HG03139 (cell line): ENCODE results near the gene CDKN1A.
"Not testable (repeated sequence)": the region's sequence is repeated elsewhere in the genome, so short reads cannot be mapped to it uniquely, and the experiment has no call there.

Source experiments
- ATAC-seq: cut with Tn5 transposase; IDR thresholded peaks from one replicate; pipeline ENCODE4 v1.9.1; 2021; ENCODE audit not compliant: unreplicated experiment

Gene CDKN1A

DNA sequence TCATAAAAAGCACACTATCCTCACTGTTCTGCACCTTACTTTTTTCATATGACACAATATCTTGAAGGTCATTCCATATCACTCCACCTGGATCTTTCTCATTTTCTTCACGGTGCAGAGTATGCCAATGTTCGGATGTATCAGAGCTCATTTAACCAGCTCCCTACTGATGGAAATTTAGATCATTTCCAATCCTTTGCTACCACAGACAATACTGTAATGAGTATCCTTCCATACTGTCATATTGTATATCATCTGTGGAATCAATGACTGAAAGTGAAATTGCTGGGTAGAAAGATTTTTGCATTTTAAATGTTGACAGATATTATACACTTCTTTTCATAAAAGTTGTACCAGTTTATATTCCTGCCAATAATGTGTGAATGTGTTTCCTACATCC, 16.9 kb downstream of the CDKN1A start:
- ATAC-seq = no peak

DNA sequence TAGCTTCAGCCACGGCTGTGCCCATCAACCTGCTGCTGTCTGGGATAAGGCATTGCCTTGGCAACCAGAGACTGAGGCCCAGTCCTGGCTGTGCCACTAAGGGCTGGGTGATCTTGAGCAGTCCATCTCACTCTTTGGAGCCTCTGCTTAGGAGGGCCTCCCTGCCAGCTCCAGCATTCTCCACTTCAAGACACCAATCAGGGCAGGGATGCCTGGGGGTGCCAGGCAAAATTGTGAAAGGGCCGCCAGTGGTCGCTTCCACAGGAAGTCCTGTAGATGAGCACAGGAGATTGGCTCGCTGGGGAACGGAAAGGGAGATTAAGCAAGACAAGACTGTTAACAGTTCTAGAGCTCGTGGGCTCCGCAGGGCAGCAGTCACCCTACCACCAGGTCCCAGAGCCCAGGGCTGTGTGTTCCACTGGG, 19.0 kb downstream of the CDKN1A start, which contains the start of gene RAB44:
RAB44 (plus strand) TSS at position 346 of the 423 bp plus-strand sequence. CDS start 6,410 bp downstream, outside the sequence.
- no peak for ATAC-seq

DNA sequence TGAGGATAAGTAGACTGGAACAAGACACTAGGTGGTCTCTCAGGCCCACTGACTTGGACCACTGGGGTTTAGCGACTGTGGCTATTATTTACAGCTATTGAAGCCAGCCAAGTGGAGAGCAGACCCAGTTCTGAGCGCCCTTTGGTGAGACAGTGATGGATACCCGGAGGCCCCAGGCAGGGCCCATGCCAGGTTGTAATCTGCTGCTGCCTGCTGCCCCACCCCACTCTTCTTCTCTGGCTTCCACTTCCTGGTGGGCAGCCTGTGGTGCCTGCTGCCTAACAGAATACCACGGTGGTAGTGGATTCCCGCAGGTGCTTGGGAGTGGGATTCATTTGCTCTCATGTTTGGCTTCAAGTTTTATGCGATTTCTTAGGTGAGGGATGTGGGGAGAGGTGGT, 19.7 kb downstream of the CDKN1A start:
- ATAC-seq = no peak

DNA sequence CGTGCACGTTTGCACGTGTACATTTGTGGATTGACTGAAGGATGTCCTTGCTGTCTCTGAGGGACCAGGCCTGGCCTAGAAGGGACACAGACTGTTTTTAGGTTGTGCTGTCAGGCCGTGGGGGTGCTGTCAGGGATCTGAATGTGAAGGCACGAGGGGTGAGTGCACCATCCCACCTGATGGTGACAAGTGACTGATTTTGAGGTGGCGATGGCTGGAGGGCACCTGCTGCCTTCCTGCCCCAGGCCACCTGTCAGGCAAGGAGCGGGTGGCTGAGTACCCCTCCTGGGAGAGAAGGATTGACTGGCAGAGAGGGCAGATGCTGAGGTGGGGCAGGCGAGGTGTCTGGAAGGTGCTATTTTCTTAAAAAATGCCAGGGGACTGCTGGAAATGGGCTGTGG, 20.4 kb downstream of the CDKN1A start:
- no peak for ATAC-seq

DNA sequence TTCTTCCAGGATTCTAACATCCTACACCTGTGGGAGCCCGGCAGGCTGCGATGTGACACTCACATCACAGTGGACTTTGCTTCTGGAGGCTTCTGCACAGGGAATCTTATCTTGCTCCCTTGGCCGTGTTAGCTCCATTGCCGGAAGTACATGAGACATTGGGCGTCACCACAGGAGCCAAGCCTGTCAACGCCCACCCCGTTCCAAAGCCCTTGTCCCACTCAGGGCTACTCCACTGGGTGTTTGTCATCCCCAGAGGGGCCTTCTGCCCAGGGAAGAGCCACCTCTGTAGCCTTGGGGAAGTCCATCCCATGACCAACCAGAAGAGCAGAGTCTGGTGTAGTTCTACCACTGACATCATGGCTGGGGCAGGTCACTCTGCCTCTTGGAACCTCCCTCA, 20.8 kb downstream of the CDKN1A start:
- no peak for ATAC-seq

DNA sequence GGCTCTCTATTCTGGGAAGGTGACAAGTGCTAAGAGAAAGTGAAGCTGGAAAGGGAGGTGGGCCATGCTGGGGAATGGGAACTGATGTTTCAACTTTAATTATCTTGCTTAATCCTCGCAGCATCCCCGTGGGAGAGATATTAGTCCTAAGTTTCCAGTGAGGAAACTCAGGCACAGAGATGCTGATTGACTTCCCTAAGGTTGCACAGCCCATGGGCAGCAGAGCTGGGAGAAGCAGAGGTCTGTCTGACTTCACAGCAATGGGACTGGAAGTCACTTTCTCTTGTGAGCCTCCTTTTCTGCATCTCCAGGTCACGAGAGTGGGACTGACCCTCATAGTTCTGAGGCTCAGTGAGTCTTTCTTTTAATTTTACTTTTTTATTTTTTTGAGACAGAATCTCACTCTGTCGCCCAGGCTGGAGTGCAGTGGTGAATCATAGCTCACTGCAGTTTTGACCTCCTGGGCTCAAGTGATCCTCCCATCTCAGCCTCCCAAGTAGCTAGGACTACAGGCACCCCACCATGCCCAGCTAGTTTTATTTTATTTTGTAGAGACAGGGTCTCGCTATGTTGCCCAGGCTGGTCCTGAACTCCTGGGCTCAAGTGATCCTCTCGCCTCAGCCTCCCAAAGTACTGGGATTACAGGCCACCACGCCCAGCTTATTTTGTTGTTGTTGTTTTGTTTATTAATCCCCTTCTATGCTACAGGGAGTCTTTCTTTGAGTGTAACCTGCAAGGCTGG, 21.7 kb downstream of the CDKN1A start:
- ATAC-seq = no peak

DNA sequence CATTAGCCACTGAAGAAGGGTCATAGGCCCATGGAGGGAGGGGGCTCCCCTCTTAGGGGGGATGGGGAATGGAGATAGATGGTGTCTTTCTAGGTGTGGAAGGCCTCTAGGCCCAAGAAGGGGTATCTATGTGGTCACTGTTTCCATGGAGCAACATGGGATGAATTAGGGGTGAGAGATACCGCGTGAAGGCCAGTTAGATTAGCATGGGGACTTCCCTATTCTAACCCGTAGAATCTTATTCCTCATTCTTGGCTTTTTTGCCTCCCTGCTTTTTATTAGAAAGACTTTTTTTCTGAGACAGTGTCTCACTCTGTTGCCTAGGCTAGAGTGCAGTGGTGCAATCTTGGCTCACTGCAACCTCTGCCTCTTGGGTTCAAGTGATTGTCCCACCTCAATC, 22.3 kb downstream of the CDKN1A start:
- no peak for ATAC-seq

DNA sequence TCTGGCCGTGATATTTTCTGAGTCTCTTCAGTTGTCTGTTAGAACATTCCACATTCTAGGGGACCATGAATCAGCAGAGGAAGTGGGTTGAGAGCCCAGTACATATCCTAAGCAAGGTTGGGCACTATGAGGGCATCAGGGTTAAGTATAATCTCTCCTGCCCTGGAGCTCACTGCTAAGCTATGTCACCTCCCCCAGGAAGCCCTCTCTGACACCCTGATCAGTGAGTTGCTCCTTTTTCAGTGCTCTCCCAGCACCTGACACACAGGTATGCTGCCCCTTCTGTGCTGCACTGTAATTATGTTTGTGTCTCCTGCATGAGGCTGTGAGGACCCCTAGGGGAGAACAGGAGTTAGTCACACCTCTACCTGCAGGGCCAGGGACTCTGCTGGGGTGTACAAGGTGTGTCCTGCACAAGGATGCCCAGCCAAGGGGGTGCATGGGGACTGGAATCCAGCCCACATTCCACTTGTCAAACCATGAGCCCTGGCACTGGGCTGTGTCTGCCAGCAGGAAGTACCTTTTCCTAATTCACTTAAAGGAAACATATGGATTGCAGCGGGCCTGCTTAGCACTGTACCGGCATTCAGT, 23.0 kb downstream of the CDKN1A start:
- ATAC-seq = no peak

DNA sequence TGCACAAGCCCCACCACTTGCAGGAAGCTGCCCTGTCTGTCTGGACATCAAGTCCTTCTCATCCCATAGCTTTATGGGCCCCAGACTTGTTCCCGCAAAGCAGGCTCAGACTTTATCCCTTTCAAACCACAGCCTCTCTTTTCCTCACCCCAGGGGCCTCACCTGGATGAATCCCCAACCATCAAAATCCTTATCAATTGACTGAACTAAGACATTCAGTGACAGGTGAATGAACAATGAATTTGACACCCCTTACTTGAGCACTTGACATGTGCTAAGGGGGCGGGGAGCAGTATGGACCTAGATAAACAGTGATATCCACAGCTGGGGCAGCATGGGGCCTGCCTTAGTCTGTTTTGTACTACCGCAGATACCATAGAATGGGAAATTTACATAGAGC, 24.1 kb downstream of the CDKN1A start:
- ATAC-seq = no peak

DNA sequence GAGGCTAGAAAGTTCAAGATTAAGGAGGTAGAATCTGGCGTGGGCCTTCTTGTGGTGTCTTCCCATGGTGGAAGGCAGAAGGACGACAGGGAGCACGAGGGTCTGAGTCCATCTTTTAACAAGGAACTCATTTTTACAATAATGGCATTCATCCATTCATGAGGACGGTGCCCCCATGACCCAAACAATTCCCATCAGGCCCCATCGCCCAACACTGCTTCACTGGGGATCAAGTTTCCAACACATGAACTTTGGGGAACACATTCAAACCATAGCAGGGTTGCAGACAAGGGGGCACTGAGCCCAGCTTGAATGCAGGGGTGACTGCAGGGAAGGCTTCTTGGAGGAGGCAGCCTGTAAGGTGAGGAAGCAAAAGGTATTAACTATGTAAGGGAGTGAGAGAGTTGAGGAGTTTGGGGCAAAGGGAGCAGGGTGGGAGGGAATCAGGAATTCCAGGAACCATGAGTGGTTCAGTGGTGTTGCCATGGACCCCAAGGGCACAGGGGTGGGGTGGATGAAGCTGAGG, 24.6 kb downstream of the CDKN1A start:
- ATAC-seq = no peak

DNA sequence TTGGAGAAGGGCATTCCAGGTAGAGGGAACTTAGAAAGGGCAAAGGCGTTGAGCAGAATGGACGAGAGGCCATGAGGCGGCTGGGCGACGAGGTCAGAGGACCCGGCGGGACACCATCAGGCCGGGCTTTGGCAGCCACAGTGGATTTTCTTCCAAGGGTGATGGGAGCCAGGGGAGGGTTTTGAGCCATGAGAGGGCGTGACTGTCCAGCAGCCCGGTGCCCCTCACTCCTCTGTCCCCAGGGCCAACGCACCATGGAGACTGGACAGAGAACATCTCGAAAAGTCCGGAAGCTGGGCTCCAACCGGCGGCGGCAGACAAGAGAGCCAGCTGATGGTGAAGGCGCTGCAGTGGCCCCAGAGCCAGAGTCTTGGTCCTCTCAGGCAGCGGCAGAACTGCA, 25.5 kb downstream of the CDKN1A start:
- ATAC-seq = no peak

DNA sequence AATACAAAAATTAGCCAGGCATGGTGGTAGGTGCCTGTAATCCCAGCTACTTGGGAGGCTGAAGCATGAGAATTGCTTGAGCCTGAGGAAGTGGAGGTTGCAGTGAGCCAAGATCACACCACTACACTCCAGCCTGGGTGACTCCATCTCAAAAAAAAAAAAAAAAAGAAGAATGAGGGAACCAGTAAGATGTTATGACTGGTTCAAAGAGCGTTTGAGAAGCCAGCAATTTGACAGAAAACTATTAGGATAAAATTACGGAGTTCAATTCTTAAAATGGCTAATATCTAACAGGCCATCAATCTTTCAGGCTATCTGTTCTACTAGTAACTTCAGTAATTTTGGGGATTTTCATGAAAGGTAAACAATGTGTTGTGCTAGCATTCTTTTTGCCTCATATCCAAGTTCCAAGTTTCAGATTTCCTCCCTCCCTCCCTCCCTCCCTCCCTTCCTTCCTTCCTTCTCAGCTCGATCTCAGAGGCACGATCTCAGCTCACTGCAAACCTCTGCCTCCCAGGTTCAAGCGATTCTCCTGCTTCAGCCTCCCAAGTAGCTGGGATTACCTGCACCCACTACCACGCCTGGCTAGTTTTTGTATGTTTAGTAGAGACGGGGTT, 26.6 kb downstream of the CDKN1A start:
- not testable (repeated sequence) for ATAC-seq

DNA sequence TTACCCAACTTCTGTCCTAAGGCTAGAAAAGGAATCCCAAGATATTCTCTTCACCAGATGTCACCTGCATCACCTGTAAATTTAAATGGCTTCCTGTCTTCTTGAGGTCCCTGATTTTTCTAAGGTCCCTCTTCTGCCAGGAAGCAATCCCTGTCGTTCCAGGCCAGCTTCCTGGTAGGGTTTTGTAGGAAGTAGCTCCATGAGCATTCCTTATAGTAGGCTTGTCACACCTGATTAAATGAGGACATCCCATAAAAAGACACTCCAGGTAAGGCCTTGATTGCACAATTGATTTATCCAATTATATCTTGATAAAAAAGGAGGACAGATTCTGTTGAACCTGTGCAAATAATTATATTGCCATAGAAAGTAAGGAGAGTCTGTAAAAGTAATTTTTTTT, 27.8 kb downstream of the CDKN1A start:
- no peak for ATAC-seq

DNA sequence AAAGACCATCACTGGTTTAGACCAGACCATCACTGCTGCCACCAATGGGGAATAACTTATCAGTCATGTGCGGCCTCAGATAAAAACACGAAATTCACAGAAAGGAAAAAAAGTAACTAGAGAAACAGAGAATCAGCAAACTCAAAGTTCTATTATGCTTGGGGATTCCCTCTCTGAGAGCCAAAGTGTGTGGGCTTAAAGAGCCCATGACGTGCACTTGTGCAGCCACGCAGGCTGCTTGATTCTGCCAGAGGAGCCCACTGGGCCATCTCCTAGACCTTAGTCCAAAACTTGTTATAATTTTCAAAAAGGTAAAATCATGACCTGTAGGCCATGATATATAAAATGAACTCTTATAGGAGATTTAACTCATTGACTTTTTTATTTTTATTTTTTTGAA, 34.3 kb downstream of the CDKN1A start:
- ATAC-seq = no peak

DNA sequence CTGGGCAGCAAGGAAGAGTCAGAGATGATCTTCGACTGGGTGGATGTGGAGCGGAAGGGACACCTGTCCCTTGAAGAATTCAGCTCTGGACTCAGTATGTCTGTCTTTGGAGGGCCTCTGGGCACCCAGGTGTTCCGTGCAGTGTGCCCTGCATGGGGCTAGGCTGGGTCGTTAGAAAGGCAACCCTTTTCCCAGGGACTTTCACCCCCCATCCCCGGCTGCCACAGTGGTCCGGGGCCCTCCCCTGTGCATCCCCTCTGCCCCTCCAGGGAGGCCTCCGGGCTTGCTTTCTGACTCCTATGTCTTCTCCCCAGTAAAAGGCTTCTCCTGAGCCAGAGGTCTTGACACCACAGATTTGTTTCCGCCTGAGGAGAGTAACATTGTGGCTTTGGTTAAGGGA, 35.3 kb downstream of the CDKN1A start:
- no peak for ATAC-seq

DNA sequence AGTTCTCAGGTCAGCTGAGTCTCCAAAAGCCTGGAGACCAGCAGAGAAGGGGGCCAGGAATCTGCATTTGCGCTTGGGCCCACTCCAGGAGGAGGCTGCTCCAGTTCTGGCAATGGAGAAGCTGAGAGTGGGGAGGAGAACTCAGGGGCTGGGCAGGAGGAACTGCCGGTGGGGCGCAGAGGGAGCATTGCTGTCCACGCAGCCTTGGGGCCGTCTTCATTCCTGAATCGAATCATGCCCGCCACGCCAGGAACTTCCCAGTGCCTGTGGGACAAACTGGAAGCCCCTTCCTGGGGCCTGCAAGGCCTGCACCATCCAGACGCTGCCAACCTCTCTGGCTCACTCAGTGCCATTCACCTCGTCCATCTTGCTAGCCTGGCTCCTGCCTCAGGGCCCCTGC, 36.0 kb downstream of the CDKN1A start:
- no peak for ATAC-seq

DNA sequence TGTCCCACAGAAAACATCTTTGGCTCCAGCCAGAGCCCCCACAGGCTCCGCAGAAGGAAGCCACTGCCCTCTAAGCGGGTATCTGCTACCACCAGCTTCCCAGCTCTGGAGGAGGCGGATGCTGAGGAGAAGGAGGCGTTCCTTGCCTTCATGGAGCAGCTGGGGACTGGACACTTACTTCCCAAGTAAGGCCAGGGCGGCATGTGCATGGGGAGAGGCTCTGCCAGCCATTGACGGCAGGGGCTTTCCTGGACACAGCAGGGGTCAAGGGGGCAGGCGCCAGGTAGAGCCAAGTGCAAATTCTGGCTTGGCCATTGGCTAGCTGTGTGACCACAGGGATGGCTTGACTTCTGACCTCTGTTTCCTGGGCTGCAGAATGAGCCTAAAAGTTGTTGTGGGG, 37.0 kb downstream of the CDKN1A start:
- ATAC-seq = no peak

DNA sequence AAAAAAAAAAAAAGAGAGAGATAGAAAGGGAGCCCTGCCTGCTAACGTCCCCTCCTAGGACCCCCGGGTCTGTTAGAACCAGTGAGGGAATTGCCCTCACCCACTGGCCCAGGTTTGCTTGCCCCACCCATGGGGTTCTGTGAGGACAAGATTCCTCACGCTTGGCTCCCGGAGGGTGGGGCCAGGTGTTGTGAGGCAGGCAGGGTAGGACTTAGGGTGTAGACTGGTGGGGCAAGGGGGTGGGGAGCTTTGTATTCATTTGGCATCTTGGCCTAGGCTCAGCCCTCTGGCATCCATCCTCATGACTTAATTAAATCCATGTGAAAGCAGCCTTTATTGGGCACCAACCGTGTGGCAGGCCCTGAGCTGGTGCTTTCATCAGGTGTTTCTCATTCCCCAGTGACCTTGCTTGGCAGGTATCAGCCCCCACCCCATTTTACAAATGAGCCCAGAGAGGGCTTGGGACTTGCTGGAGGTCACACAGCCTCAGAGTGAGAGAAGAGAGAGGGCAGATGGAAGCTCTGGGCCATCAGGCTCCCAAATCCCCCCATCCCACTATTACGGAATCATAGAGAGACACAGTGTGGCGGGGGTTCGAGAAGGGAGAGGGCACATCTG, 38.1 kb downstream of the CDKN1A start:
- no peak for ATAC-seq

DNA sequence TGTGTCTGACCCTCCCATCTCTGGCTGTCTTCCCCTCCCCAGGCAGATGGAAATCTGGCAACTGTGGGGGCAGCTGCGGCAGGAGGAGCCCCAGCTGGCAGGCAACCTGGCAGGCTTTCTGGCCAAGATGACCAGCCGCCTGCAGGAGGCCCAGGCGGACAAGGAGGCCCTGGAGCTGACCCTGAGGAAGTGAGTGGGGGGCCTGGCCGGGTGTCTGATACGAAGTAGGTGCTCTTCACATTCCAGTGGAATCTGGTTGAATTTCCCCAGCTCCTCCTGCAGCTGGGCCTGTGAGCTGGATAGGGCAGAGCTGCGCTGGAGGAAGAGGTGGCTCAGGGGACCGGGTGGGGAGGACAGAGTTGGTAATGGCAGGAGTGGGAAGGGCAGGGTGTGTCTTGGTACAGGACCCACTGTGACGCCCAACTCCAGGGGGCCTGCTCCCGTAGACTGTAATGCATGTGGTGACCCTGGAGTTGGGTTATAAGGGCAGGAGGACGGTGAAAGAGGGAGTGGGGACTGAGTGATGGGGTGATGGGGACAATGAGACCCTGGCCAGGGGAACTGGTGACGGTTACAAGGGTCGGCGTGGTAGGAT, 38.8 kb downstream of the CDKN1A start:
- ATAC-seq = no peak

DNA sequence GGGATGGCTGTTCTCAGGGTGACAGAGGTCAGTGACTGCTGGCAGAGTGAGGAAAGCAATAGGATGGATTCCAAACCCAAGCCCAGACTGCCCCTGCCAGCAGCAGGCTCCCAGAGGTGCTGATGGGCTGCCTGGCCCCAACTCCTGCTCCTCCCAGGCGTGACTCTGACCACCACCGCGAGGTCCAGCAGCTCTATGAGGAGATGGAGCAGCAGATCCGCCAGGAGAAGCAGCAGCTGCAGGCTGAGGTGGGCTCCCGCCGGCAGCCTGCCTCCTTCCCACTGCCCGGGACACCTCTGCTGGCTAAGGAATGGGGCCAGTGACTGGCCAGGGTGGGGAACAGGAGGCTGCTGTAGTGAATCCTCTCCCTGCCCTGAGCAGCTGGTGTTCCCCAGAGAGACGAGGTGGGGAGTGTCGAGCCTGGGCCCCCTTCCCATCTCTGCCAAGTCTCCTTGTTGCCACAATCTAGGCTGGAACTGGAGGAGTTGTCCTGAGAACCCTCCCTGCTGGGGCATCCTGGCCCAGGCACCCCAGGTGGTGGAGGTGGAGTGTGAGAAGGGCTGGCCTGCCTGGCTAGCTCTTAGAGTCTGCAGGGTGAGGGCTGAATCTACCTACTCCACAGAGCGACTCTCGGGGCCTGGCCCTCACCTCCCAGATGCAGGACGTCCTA, 39.5 kb downstream of the CDKN1A start:
- no peak for ATAC-seq

DNA sequence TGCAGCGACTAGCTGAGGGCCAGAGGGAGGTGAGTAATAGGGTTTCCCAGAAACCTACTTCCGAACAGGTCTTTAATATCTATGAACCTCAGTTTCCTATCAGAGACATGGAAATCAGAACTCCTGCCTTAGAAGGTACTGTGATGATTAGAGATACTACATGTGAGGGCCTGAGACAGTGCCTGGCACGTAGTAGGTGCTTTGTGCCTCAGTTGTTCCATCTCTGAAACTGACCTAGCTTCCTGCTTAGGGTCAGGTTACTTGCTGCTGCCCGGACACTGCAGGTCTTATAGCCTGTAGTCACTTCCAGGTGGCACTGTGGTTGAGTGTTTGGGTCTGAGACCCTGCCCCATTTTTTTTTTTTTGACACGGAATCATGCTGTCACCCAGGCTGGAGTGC, 40.0 kb downstream of the CDKN1A start:
- no peak for ATAC-seq
